Upper lobe of right lung (tissue), 1 donor: ENCODE data around the gene SLC7A1. TPM values are rescaled to one million over a fixed set of nuclear protein-coding genes. Genes with fewer than 3 reads are reported as not detected.

Experiments
- ATAC-seq: fragments of 200-7000 bp; cut with Tn5 transposase; one replicate; pipeline ENCODE4 v1.9.1; 2020; ENCODE audit warnings: mild to moderate bottlenecking, moderate library complexity
- DNase-seq: peaks from one replicate; pipeline ENCODE4 v3.0.0-alpha.2; 2020
- H3K27ac ChIP-seq: fragments of 200-600 bp; one replicate; pipeline ENCODE4 v1.8.0; 2022
- H3K27me3 ChIP-seq: fragments of 200-600 bp; one replicate; pipeline ENCODE4 v1.8.0; 2022; ENCODE audit warnings: mild to moderate bottlenecking
- H3K36me3 ChIP-seq: fragments of 200-600 bp; one replicate; pipeline ENCODE4 v1.8.0; 2022
- H3K4me1 ChIP-seq: fragments of 200-600 bp; one replicate; pipeline ENCODE4 v1.8.0; 2022
- H3K4me3 ChIP-seq: fragments of 200-600 bp; one replicate; pipeline ENCODE4 v1.8.0; 2022; ENCODE audit warnings: mild to moderate bottlenecking
- H3K9me3 ChIP-seq: fragments of 200-600 bp; one replicate; pipeline ENCODE4 v1.8.0; 2022
- CTCF ChIP-seq: fragments of 200-600 bp; IDR thresholded peaks from one replicate; pipeline ENCODE4 v1.8.0; 2022; ENCODE audit warnings: antibody characterized with exemption
- intact Hi-C: fragments of 100-400 bp; cut with DNase I; formaldehyde crosslinking; loops from one replicate; pipeline ENCODE4 v1.11.0; 2022
- total RNA-seq: library from RNA; stranded (reverse); fragmentation: NEBNext Ultra II Directional; extraction: Animal tissue kit (Norgen Biotek cat#: 25700); gene quantifications from one replicate; pipeline ENCODE4 v1.2.1, GENCODE V29; 2021
- donor health status: DM: no; HTN: yes; CAD: no; lungs with severe emphysema.

Gene SLC7A1
- total RNA-seq, 1 donor from 2014 or later, result 30.2 TPM

GRCh38 chr13:29513002-29513980 is 82.2 kb downstream of the SLC7A1 start:
- H3K9me3 ChIP-seq, result no peaks in the 10 kb centered on the region

GRCh38 chr13:29511980-29512379 is 83.5 kb downstream of the SLC7A1 start:
- no peak overlapping the region for H3K27ac ChIP-seq
- H3K27me3 ChIP-seq, result no peaks in the 10 kb centered on the region
- no peak overlapping the region for H3K4me3 ChIP-seq
- H3K9me3 ChIP-seq, result no peaks in the 10 kb centered on the region
- intact Hi-C loops, result no loop called here
- no peak for TF ChIP-seq CTCF
- H3K4me1 ChIP-seq, result no peaks in the 10 kb centered on the region
- H3K36me3 ChIP-seq, result peaks cover 16% of the 10 kb centered on the region
- DNase-seq (peak; percentile 39), ATAC-seq (no peak)

More at GRCh38 chr13:29513002-29513980, 82.2 kb downstream of the SLC7A1 start:
- no peak overlapping the region for H3K4me3 ChIP-seq
- ATAC-seq (no peak), DNase-seq (peak; percentile 53)
- H3K27ac ChIP-seq, result no peak overlapping the region
- intact Hi-C loops, result no loop called here
- H3K27me3 ChIP-seq, result no peaks in the 10 kb centered on the region
- H3K36me3 ChIP-seq, result peaks cover 29% of the 10 kb centered on the region
- no peaks in the 10 kb centered on the region for H3K4me1 ChIP-seq
- no peak for TF ChIP-seq CTCF

GRCh38 chr13:29511106-29511796 is 84.2 kb downstream of the SLC7A1 start:
- Histone ChIP-seq H3K9me3 (no peaks in the 10 kb centered on the region), H3K27me3 (no peaks in the 10 kb centered on the region), H3K27ac (no peak overlapping the region), H3K4me1 (no peaks in the 10 kb centered on the region), H3K4me3 (no peak overlapping the region), H3K36me3 (peaks cover 10% of the 10 kb centered on the region)
- no peak for TF ChIP-seq CTCF
- DNase-seq (peak; percentile 39), ATAC-seq (no peak)
- intact Hi-C loops, result no loop called here

GRCh38 chr13:29510651-29511084 is 84.8 kb downstream of the SLC7A1 start:
- intact Hi-C loops, result no loop called here
- TF ChIP-seq CTCF, result no peak
- Histone ChIP-seq H3K27me3 (peaks cover 5% of the 10 kb centered on the region), H3K36me3 (peaks cover 5% of the 10 kb centered on the region), H3K4me1 (no peaks in the 10 kb centered on the region), H3K4me3 (no peak overlapping the region), H3K9me3 (no peaks in the 10 kb centered on the region), H3K27ac (no peak overlapping the region)
- ATAC-seq (no peak), DNase-seq (no peak)

GRCh38 chr13:29509999-29510589 is 85.4 kb downstream of the SLC7A1 start:
- Histone ChIP-seq H3K9me3 (no peaks in the 10 kb centered on the region), H3K27me3 (peaks cover 11% of the 10 kb centered on the region), H3K36me3 (no peaks in the 10 kb centered on the region), H3K4me1 (no peaks in the 10 kb centered on the region), H3K27ac (no peak overlapping the region), H3K4me3 (no peak overlapping the region)
- intact Hi-C loops, result no loop called here
- DNase-seq (no peak), ATAC-seq (no peak)
- no peak for TF ChIP-seq CTCF
